BE2C (cell line): Measurements from ENCODE around the gene RPS16.
"Not testable (repeated sequence)": the region's sequence is repeated elsewhere in the genome, so short reads cannot be mapped to it uniquely, and the experiment has no call there.

ENCODE experiments used
- DNase-seq: peaks from one replicate; pipeline ENCODE4 v3.0.0-alpha.2; 2020
- H3K27me3 ChIP-seq: fragments of 250-450 bp; sonication (Bioruptor Pico); 2 replicates; pipeline ENCODE4 v1.5.1; 2020; ENCODE audit warnings: mild to moderate bottlenecking
- H3K36me3 ChIP-seq: fragments of 250-450 bp; sonication (Bioruptor Pico); 2 replicates; pipeline ENCODE4 v1.5.1; 2020; ENCODE audit warnings: mild to moderate bottlenecking
- H3K4me1 ChIP-seq: fragments of 250-450 bp; sonication (Bioruptor Pico); 2 replicates; pipeline ENCODE4 v1.5.1; 2020
- H3K4me3 ChIP-seq: 2 replicates; pipeline ENCODE4 v1.5.1; 2011; ENCODE audit warnings: low read depth, low read length
- H3K9me3 ChIP-seq: fragments of 250-450 bp; sonication (Bioruptor Pico); 2 replicates; pipeline ENCODE4 v1.5.1; 2020
- CTCF ChIP-seq: IDR thresholded peaks from 2 replicates; pipeline ENCODE4 v1.5.1; 2012; ENCODE audit warnings: mild to moderate bottlenecking, low read depth, low read length

RPS16 gene

DNA sequence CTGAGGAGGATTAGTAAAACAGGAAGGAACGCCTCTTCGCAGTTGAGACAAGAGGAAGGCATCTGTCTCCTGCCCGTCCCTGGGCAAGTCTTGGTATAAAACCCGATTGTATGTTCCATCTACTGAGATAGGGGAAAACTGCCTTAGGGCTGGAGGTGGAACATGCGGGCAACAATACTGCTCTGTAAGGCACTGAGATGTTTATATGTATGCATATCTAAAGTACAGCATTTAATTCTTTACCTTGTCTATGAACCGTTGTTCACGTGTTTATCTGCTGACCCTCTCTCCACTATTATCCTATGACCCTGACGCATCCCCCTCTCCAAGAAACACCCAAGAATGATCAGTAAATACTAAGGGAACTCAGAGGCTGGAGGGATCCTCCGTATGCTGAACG, 44.2 kb upstream of the RPS16 start:
- Histone ChIP-seq H3K4me1 (peaks cover 4% of the 10 kb centered on the region; the same call in 1 of the 2 replicates), H3K27me3 (no peaks in the 10 kb centered on the region), H3K9me3 (no peaks in the 10 kb centered on the region), H3K36me3 (peaks cover 25% of the 10 kb centered on the region), H3K4me3 (peak overlapping the region; percentile 80)
- DNase-seq = no peak
- no peak for TF ChIP-seq CTCF

GRCh38 chr19:39479319-39479801, 43.6 kb upstream of the RPS16 start:
- H3K36me3 ChIP-seq = peaks cover 28% of the 10 kb centered on the region
- not testable (repeated sequence) for H3K9me3 ChIP-seq, H3K4me3 ChIP-seq, H3K27me3 ChIP-seq, DNase-seq, H3K4me1 ChIP-seq

- no peaks in the 10 kb centered on the region for H3K9me3 ChIP-seq
- peaks cover 4% of the 10 kb centered on the region; the same call in 1 of the 2 replicates for H3K4me1 ChIP-seq
- H3K4me3 ChIP-seq = no peak overlapping the region
- DNase-seq = no peak
- no peak for TF ChIP-seq CTCF
- peaks cover 52% of the 10 kb centered on the region for H3K36me3 ChIP-seq
- H3K27me3 ChIP-seq = no peaks in the 10 kb centered on the region
These were observed 40.0 kb upstream of the RPS16 start for GRCh38 chr19:39475748-39476147.

DNA sequence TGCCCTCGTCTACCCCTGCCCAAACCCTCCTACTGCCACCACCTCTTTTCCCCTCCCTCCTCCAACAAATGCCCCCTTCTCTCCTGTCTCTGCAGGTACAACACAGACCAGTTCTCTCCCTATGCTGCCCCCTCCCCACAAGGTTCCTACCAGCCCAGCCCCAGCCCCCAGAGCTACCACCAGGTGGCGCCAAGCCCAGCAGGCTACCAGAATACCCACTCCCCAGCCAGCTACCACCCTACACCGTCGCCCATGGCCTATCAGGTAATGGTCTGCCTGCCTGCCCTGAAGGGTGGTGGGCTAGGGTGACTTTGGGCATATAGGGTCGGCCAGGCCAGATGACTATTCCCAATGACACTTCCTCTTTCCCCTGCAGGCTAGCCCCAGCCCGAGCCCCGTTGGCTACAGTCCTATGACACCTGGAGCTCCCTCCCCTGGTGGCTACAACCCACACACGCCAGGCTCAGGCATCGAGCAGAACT, 38.4 kb upstream of the RPS16 start:
- Histone ChIP-seq H3K4me3 (no peak overlapping the region), H3K27me3 (no peaks in the 10 kb centered on the region), H3K36me3 (peaks cover 68% of the 10 kb centered on the region), H3K4me1 (no peaks in the 10 kb centered on the region), H3K9me3 (no peaks in the 10 kb centered on the region)
- peak; percentile 90 for TF ChIP-seq CTCF
- DNase-seq = peak; percentile 86

- Histone ChIP-seq H3K27me3 (no peaks in the 10 kb centered on the region), H3K4me1 (no peaks in the 10 kb centered on the region), H3K4me3 (no peak overlapping the region), H3K9me3 (no peaks in the 10 kb centered on the region), H3K36me3 (peaks cover 75% of the 10 kb centered on the region)
- DNase-seq = no peak
- no peak for TF ChIP-seq CTCF
These were observed 37.8 kb upstream of the RPS16 start for GRCh38 chr19:39473443-39473960.

DNA sequence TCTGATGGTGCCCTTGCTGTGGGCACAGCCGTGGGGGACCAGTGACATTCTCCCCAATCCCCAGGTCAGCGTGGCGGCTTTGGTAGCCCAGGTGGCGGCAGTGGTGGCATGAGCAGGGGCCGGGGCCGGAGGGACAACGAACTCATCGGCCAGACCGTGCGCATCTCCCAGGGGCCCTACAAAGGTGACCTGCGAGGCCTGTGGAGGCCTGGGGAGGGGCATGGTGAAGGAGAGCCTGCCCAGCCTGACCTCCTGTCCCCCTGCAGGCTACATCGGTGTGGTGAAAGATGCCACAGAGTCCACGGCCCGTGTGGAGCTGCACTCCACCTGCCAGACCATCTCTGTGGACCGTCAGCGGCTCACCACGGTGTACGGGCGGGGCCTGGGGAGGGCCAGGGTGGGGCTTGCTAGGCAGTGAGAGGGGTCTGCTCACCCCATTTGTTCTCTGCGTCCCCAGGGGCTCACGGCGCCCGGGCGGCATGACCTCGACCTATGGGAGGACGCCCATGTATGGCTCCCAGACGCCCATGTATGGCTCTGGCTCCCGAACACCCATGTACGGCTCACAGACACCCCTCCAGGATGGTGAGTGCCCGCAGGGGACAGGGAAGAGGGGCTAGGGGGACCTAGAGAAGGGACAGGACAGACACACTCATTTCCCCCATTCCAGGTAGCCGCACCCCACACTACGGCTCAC, 37.1 kb upstream of the RPS16 start:
- TF ChIP-seq CTCF = no peak
- H3K36me3 ChIP-seq = peaks cover 81% of the 10 kb centered on the region
- no peaks in the 10 kb centered on the region for H3K27me3 ChIP-seq
- no peaks in the 10 kb centered on the region for H3K9me3 ChIP-seq
- no peak overlapping the region for H3K4me3 ChIP-seq
- no peaks in the 10 kb centered on the region for H3K4me1 ChIP-seq
- DNase-seq = no peak
